Thyroid gland (tissue), 4 donors: ENCODE measurements around the gene MIGA2.

ENCODE experiments used
- CTCF ChIP-seq, 6 experiments: fragments of 200-600 bp in 3 of 6; fragments of 450-650 bp in 3 of 6; sonication (generic) in 3 of 6; IDR thresholded peaks; one replicate each; pipeline ENCODE4 v1.5.1; 2016 to 2019; ENCODE audit warnings: antibody characterized with exemption in 6 of 6, mild to moderate bottlenecking in 2 of 6, inconsistent platforms in 1 of 6, moderate library complexity in 1 of 6
- POLR2A ChIP-seq, 2 donors: fragments of 450-650 bp; IDR thresholded peaks; one replicate each; pipeline ENCODE4 v1.6.1; 2017; ENCODE audit warnings: antibody characterized with exemption in 2 of 2, mild to moderate bottlenecking in 2 of 2, moderate library complexity in 1 of 2

- TF ChIP-seq CTCF (IDR thresholded peaks at IDR 0.05) (peak in 1 of 6 experiments; percentile 16), POLR2A (IDR thresholded peaks at IDR 0.05) (no peak)
Observed at GRCh38 chr9:129027685-129028191, 8.7 kb upstream of the MIGA2 start.
